ENCODE measurements around the gene FADD. TPM values are rescaled to one million over a fixed set of nuclear protein-coding genes. Genes with fewer than 3 reads are reported as not detected.

Gene FADD
- polyA plus RNA-seq, 1 donor (not counting 4 experiments of a cell fraction or from before 2014, with no cell fraction given), result 33.7 TPM

DNA sequence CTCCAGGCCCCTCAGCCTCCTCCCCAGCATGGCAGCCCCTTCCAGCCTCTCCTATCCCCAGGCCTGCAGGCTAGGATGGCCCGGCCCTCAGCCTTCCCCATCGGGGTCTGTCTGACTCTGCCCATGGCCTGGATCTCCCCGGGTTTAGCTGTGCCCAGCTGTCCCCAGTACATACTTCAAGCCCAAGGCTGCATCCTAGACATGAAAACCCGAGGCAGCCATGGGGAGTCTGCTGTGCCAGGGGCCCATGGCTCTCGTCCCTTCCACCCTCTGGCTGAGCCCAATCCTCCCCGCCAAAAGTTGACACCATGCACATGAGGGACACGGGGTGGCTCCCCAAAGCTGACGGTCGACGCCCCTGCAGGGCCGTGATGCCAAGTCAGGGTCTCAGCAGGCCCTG lies 22.2 kb upstream of the FADD start:
- no peak overlapping the region for H3K4me2 ChIP-seq (ENCODE audit: control insufficient read depth, extremely low read depth, insufficient read depth, low read depth, low read length)
- no peak overlapping the region for H2AFZ ChIP-seq (ENCODE audit: control insufficient read depth, low read length)
- H3K27ac ChIP-seq (ENCODE audit: control insufficient read depth, insufficient read depth, low read length), result no peak overlapping the region
- TF ChIP-seq EZH2 (IDR thresholded peaks at IDR 0.05; ENCODE audit: low read length), result no peak
- TF ChIP-seq, protein P1, sequence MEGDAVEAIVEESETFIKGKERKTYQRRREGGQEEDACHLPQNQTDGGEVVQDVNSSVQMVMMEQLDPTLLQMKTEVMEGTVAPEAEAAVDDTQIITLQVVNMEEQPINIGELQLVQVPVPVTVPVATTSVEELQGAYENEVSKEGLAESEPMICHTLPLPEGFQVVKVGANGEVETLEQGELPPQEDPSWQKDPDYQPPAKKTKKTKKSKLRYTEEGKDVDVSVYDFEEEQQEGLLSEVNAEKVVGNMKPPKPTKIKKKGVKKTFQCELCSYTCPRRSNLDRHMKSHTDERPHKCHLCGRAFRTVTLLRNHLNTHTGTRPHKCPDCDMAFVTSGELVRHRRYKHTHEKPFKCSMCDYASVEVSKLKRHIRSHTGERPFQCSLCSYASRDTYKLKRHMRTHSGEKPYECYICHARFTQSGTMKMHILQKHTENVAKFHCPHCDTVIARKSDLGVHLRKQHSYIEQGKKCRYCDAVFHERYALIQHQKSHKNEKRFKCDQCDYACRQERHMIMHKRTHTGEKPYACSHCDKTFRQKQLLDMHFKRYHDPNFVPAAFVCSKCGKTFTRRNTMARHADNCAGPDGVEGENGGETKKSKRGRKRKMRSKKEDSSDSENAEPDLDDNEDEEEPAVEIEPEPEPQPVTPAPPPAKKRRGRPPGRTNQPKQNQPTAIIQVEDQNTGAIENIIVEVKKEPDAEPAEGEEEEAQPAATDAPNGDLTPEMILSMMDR (optimal IDR thresholded peaks at IDR 0.05 in 1 of 3, IDR thresholded peaks at IDR 0.05 in 1 of 3, conservative IDR thresholded peaks at IDR 0.05 in 1 of 3; ENCODE audit: extremely low read depth in 1 of 3, insufficient read depth in 2 of 3, low read length in 3 of 3), result no peak
- peaks cover 0 to 8% of the 10 kb centered on the region in 2 experiments for H3K36me3 ChIP-seq (ENCODE audit: control insufficient read depth in 2 of 2, extremely low read depth in 1 of 2, insufficient read depth in 2 of 2, low read length in 2 of 2)
- dilution Hi-C loops (cut with MboI; ENCODE audit: extremely low pct_ligation_motif_present, low sequenced_read_pairs), result no loop called here
- H3K9me3 ChIP-seq (ENCODE audit: control insufficient read depth, low read depth, low read length), result no peaks in the 10 kb centered on the region
- no peaks in the 10 kb centered on the region for H3K9me1 ChIP-seq (ENCODE audit: control insufficient read depth, extremely low read depth, insufficient read depth, low read length)
- FAIRE-seq, result no peak
- H3K4me3 ChIP-seq (ENCODE audit: control insufficient read depth in 2 of 3, extremely low read depth in 1 of 3, insufficient read depth in 2 of 3, low read depth in 1 of 3, low read length in 3 of 3), result no peak overlapping the region
- H3K9ac ChIP-seq (ENCODE audit: control insufficient read depth, extremely low read depth, insufficient read depth, low read length), result no peak overlapping the region
- no peak for DNase-seq (ENCODE audit: low read depth, low spot score)
- peaks cover 6% of the 10 kb centered on the region for H3K4me1 ChIP-seq (ENCODE audit: control insufficient read depth, extremely low read depth, insufficient read depth, low read length)
- H3K79me2 ChIP-seq (ENCODE audit: control insufficient read depth, insufficient read depth, low read length), result no peaks in the 10 kb centered on the region
- no peaks in the 10 kb centered on the region for H3K27me3 ChIP-seq (ENCODE audit: control insufficient read depth, extremely low read depth, insufficient read depth, low read length)
- H4K20me1 ChIP-seq (ENCODE audit: control insufficient read depth, extremely low read depth, insufficient read depth, low read length), result no peaks in the 10 kb centered on the region

DNA sequence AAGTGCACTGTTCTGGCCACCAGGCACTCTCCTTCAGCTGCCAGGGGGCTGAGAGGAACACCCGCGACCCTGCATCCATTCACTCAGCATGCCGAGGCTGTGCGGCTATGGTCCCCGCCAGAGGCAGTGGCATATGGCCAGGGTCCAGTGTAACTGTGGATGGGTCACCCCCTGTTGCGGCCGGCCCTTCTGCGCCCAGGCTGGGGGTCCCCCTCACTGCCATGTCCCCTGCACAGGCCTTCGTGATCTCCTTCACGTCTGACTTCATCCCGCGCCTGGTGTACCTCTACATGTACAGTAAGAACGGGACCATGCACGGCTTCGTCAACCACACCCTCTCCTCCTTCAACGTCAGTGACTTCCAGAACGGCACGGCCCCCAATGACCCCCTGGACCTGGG lies 20.8 kb upstream of the FADD start:
- no peaks in the 10 kb centered on the region for H3K4me1 ChIP-seq (ENCODE audit: control insufficient read depth, extremely low read depth, insufficient read depth, low read length)
- no peak overlapping the region for H2AFZ ChIP-seq (ENCODE audit: control insufficient read depth, low read length)
- H3K9me1 ChIP-seq (ENCODE audit: control insufficient read depth, extremely low read depth, insufficient read depth, low read length), result no peaks in the 10 kb centered on the region
- no peaks in the 10 kb centered on the region for H4K20me1 ChIP-seq (ENCODE audit: control insufficient read depth, extremely low read depth, insufficient read depth, low read length)
- no peak for TF ChIP-seq EZH2 (IDR thresholded peaks at IDR 0.05; ENCODE audit: low read length)
- TF ChIP-seq, protein P1 (optimal IDR thresholded peaks at IDR 0.05 in 1 of 3, IDR thresholded peaks at IDR 0.05 in 1 of 3, conservative IDR thresholded peaks at IDR 0.05 in 1 of 3; ENCODE audit: extremely low read depth in 1 of 3, insufficient read depth in 2 of 3, low read length in 3 of 3), result no peak
- no peaks in the 10 kb centered on the region for H3K9me3 ChIP-seq (ENCODE audit: control insufficient read depth, low read depth, low read length)
- DNase-seq (ENCODE audit: low read depth, low spot score) (no peak), FAIRE-seq (no peak)
- H3K27me3 ChIP-seq (ENCODE audit: control insufficient read depth, extremely low read depth, insufficient read depth, low read length), result no peaks in the 10 kb centered on the region
- H3K27ac ChIP-seq (ENCODE audit: control insufficient read depth, insufficient read depth, low read length), result no peak overlapping the region
- peaks cover 0 to 8% of the 10 kb centered on the region in 2 experiments for H3K36me3 ChIP-seq (ENCODE audit: control insufficient read depth in 2 of 2, extremely low read depth in 1 of 2, insufficient read depth in 2 of 2, low read length in 2 of 2)
- H3K9ac ChIP-seq (ENCODE audit: control insufficient read depth, extremely low read depth, insufficient read depth, low read length), result no peak overlapping the region
- dilution Hi-C loops (cut with MboI; ENCODE audit: extremely low pct_ligation_motif_present, low sequenced_read_pairs), result no loop called here
- H3K4me3 ChIP-seq (ENCODE audit: control insufficient read depth in 2 of 3, extremely low read depth in 1 of 3, insufficient read depth in 2 of 3, low read depth in 1 of 3, low read length in 3 of 3), result no peak overlapping the region
- H3K4me2 ChIP-seq (ENCODE audit: control insufficient read depth, extremely low read depth, insufficient read depth, low read depth, low read length), result no peak overlapping the region
- no peaks in the 10 kb centered on the region for H3K79me2 ChIP-seq (ENCODE audit: control insufficient read depth, insufficient read depth, low read length)

Data from keratinocyte (primary cell).